ENCODE measurements around the gene APOBEC3G.
"Not testable (repeated sequence)": the region's sequence is repeated elsewhere in the genome, so short reads cannot be mapped to it uniquely, and the experiment has no call there.

APOBEC3G gene

GRCh38 chr22:39066442-39067276 is 10.4 kb upstream of the APOBEC3G start:
- DNase-seq (ENCODE audit: low read depth in 2 of 2) = not testable (repeated sequence)

GRCh38 chr22:39068033-39068785 is 8.9 kb upstream of the APOBEC3G start:
- no peak for DNase-seq (ENCODE audit: low read depth in 2 of 2)

DNA sequence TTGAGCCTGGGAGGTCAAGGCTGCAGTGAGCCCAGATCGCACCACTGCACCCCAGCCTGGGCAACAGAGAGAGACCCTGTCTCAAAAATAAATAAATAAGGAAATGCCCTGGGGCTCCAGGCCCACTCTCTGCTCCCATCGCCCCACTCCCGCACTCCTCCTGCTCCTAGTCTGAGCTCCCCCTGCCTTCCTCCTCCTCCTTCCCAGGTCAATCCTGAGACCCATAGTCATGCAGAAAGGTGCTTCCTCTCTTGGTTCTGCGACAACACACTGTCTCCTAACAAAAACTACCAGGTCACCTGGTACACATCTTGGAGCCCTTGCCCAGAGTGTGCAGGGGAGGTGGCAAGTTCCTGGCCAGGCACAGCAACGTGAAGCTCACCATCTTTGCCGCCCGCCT is 6.9 kb upstream of the APOBEC3G start:
- no peak for DNase-seq (ENCODE audit: low read depth in 2 of 2)

DNA sequence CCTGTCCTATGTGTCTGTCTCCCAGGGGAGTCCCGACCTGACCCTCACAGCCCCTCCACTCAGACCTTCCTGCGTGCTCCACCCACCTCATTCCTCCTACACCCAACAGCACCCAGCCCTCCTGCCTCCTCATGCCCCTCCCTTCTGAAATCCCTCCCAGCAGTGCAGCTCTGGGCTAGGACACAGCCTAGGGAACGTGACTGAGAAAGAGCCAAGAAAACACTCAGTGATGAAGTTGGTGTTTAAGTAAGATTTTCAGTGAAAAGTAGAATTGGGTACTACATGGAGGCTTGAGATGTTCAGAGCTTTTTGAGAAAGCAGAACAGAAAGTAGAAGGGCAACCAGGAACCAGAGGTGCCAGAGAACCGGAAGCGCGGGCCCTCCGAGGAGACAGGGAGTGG is 4.5 kb upstream of the APOBEC3G start:
- not testable (repeated sequence) for DNase-seq (ENCODE audit: low read depth in 2 of 2)

GRCh38 chr22:39073981-39074380 is 3.1 kb upstream of the APOBEC3G start:
- DNase-seq (ENCODE audit: low read depth in 2 of 2) = no peak

DNA sequence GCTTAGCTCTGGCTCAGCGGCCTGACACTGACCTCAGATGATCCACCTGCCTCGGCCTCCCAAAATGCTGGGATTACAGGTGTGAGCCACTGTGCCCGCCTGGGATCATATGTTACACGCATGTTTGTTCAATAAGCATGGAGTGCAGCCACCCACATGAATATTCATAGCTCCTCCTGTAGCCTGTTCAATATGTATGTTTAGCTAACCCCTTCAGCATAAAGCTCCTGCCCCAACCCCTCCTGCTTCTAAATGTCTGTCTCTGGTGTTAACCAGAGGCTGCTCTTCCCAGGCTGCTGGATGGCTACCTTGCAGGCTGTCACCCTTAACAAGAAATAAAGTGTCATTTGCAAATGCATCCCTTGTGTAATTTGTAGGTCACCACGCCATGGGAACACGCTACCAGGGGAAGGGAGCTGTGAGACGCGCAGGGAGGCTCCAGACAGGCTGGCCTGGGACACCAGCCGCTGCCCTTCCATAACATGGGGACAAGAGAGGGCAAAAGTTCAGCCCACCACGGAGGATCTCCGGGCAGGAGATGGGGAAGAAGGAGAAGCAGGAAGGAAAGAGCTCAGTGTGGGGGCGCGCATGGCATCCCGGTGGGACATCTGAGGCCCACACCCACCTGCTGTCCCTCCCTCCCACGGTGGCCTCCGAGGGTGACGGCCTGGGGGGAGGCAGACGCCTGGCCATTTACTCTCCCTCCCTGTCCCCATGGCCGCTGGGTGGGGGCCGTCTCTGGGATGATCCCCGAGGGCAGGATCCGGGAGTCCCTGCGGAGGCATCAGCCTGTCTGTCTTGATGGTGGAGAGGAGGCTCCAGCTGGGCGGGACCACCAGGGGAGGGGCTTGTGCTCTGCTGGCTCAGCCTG is 685 bp upstream of the APOBEC3G start:
- DNase-seq (ENCODE audit: low read depth in 2 of 2) = not testable (repeated sequence)

GRCh38 chr22:39077912-39078311 is 837 bp downstream of the APOBEC3G start:
- DNase-seq (ENCODE audit: low read depth in 2 of 2) = not testable (repeated sequence)

DNA sequence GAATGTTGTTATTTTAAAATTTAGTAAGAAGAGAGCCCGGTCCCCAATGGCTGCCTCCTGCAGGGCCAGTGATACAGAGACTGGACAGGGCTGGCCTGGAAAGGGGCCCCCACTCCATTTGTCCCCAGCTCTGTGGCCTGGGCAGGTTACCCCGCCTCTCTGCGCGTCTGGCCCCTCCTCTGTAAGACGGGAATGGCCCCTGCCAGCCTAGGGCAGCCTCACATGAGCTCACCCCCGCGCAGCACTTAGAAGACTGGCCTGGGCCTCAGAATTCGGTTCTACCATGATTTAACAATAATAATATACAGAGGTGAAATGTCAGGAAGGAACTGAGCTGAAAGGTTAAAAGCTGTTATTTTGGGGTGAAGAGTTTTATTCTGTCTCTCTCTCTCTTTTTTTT is 1.3 kb downstream of the APOBEC3G start:
- no peak for DNase-seq (ENCODE audit: low read depth in 2 of 2)

DNA sequence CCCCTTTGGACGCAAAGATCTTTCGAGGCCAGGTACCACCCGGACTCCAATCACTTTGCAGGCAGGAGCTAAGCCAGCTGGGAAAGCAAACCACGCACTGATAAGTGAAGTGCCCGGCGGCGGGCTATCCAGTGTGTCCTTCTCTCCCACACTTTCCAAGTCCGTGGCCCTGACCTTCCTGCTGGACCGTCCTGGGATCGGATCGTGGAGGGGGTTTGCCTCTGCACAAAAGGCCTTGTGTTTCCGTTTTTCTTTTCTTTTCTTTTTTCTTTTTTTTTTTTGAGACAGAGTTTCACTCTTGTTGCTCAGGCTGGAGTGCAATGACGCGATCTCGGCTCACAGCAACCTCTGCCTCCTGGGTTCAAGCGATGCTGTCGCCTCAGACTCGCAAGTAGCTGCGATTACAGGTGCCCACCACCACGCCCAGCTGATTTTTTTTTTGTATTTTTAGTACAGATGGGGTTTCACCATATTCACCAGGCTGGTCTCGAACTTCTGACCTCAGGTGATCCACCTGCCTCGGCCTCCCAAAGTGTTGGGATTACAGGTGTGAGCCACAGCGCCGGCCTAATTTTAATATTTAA is 2.1 kb downstream of the APOBEC3G start:
- DNase-seq (ENCODE audit: low read depth in 2 of 2) = not testable (repeated sequence)

GRCh38 chr22:39080052-39080762 is 3.1 kb downstream of the APOBEC3G start:
- no peak for DNase-seq (ENCODE audit: low read depth in 2 of 2)

DNA sequence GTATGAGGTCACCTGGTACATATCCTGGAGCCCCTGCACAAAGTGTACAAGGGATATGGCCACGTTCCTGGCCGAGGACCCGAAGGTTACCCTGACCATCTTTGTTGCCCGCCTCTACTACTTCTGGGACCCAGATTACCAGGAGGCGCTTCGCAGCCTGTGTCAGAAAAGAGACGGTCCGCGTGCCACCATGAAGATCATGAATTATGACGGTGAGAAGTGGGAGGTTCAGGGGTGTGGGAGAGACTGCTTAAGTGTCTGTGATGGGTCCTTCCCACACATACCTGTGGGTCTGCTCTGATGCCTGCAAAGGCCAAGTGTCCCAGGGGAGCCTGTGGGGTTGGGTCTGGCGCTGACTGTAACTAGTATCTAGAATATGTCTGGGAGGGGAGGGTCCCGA is 3.9 kb downstream of the APOBEC3G start:
- DNase-seq (ENCODE audit: low read depth in 2 of 2) = no peak

DNA sequence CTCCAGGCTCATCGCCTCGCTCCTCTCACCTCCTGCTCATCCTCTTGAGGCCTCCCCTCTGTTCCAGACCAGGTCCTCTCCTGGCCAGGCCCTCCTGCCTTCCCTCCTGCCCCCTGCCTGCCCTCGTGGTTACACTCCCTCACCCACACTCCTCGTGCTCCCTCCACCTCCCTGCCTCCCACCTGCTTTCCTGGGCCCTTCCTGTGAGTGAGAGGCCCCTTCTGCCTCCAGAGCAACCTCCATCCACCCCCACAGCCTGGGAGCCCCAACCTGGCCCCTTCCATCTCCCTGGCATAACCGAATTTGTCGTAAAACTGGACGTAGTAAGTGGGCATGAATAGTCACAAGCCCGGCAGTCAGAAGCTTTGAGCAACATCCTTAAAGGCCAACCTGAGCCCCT is 4.5 kb downstream of the APOBEC3G start:
- DNase-seq (ENCODE audit: low read depth in 2 of 2) = no peak

DNA sequence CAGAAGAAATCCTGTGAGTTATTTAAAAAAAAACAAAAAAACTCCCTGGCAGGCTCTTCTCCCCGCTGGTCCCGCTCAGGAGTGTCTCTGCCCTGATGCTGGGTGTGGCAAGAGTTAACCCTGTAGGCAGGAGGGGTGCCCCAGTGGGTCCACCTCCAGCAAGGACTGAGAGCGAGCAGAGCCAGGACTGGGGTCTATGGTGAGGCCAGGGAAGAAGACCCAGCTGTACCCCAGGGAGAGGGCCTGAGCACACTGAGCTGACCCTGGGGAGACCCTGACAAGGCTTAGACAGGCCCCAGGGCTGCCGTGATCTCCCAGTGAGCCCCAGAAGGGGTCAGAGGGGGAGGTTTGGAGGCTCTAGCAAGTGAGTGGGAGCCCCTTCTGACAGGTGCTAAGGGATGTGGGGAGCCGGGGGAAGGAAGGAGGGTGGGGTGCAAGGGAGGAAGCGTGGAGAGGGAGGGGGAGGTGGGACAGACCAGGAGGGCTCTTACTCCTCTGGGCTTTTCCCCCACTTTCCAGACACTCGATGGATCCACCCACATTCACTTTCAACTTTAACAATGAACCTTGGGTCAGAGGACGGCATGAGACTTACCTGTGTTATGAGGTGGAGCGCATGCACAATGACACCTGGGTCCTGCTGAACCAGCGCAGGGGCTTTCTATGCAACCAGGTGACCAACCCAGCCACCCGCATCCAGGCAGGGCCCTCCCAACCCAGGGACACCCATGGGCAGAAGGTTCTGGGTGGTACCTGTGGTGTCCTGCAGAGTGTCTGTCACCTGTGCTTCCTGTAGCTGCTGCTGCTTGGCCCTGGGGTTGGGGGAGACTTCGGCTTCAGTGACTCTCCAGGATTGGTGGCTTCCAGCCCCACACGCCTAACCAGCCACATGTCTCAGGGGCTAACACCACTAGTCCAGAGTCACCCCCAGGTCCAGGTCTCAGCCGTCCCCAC is 6.4 kb downstream of the APOBEC3G start:
- no peak for DNase-seq (ENCODE audit: low read depth in 2 of 2)

DNA sequence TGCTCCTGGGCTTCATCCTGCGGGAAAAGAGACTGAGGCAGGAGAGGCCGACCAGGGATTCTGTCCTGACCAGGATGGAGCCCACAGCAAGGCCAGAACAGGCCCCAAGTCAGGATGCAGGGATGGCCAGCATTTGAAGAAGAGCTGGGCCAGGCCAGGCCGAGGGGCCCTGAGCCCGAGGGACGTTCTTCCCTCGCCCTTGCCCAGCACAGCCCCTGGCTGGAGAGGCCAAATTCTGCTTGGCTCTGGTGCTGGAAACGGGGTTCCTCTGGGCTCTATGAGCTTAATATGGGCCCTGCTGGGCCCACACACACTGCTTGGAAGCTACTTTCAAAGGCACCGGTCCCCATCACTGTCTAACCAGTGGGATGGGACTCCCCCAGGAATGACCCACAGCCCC is 7.6 kb downstream of the APOBEC3G start:
- no peak for DNase-seq (ENCODE audit: low read depth in 2 of 2)

- no peak for DNase-seq (ENCODE audit: low read depth in 2 of 2)
Observed at GRCh38 chr22:39087098-39087497, 10.0 kb downstream of the APOBEC3G start.

- DNase-seq (ENCODE audit: low read depth in 2 of 2) = no peak
Observed at GRCh38 chr22:39087881-39088684, 11.0 kb downstream of the APOBEC3G start.

DNA sequence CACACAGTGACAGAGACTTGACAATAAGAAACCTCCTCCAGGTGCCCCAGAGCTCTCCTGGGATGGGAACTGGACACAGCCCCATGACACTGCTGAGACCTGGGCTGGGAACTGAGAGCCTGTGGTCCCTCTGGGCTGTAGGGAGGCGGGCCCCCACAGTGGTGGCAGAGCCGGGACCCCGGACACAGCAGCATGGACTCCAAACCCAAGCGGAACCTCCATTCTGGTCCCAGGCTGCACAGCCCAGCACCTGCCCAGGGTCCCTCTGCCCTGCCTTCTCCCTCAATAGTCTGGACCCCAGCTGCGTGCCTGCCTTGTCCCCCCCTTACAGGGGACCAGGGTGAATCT is 11.6 kb downstream of the APOBEC3G start:
- no peak for DNase-seq (ENCODE audit: low read depth in 2 of 2)

- no peak for DNase-seq (ENCODE audit: low read depth in 2 of 2)
Observed at GRCh38 chr22:39089928-39090327, 12.9 kb downstream of the APOBEC3G start.

DNA sequence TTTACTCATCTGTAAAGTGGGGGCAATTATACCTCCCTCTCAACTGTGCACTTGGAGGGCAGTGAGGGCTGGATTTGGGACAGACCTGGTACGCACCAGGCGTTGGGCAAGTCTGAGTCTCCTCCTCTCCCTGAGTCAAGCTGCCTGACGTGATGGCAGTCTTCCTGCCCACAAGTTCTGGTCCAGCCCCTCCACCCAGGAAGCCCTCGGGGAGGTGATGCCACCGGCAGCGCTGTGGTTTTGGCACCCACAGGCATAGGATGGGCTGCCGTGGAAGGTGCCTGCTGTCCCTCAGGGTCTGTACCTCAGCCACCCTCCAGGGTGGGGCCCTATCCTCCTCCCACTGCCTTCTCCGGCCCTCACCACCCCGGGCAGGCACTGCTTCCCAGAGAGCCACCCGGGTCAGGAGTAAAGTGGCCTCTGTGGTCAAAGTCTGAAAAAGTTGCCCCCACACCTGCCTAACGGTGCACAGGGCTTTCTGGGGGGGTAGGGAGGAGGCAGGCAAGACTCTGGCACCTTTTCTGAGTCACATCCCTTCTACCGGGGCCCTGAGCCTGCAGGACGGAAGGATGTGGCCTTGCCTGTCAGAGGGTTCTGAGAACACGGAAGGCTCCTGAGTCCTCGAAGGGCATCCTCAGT is 13.5 kb downstream of the APOBEC3G start:
- peak; percentile 56 to 60 for DNase-seq (ENCODE audit: low read depth in 2 of 2)
